ENCODE results near the gene PRKCZ.

GRCh38 chr1:2233997-2234761, 184.0 kb downstream of the PRKCZ start:
- TF ChIP-seq CTCF (IDR thresholded peaks at IDR 0.05) (no peak), ZFX (IDR thresholded peaks at IDR 0.05; ENCODE audit: borderline replicate concordance) (no peak)
